ENCODE measurements around the gene ABCC8. TPM values are rescaled to one million over a fixed set of nuclear protein-coding genes. Genes with fewer than 3 reads are reported as not detected.

The ABCC8 gene
- total and polyA plus RNA-seq, 2 of the 8 experiments (the other 6 are each of a cell fraction or from before 2014, with no cell fraction given), result 3.7 to 4.9 TPM

GRCh38 chr11:17518366-17518765 lies 41.7 kb upstream of the ABCC8 start:
- 78% methylated on average over 2 of the region's 2 CpGs; no CpG with 5 or more reads in 1 of the 2 experiments for WGBS, 2 experiments (ENCODE audit: extremely low coverage in 1 of 2, insufficient coverage in 1 of 2, insufficient read length in 1 of 2, insufficient replicate concordance in 2 of 2, low coverage in 1 of 2, low lambda C conversion rate in 2 of 2, missing lambda C conversion rate in 1 of 2)
- H2AK5ac ChIP-seq (ENCODE audit: low read depth, low read length), result no peak overlapping the region
- DNase-seq (ENCODE audit: low read depth in 1 of 2, low spot score in 2 of 2), result no peak
- H2BK20ac ChIP-seq (ENCODE audit: low read length), result no peak overlapping the region
- peak overlapping the region; percentile 56; the same call in 1 of the 2 replicates for H2BK5ac ChIP-seq (ENCODE audit: low read depth, low read length)
- H2BK15ac ChIP-seq (ENCODE audit: low read length), result no peak overlapping the region
- TF ChIP-seq CEBPB (IDR thresholded peaks at IDR 0.05; ENCODE audit: low read depth, low read length) (no peak), CHD1 (IDR thresholded peaks at IDR 0.05; ENCODE audit: low read depth, low read length) (no peak), JUN (IDR thresholded peaks at IDR 0.05; ENCODE audit: low read depth, low read length) (no peak), CREB1 (IDR thresholded peaks at IDR 0.05) (no peak), TEAD4 (IDR thresholded peaks at IDR 0.05; ENCODE audit: low read depth, low read length) (no peak), CTBP2 (IDR thresholded peaks at IDR 0.05; ENCODE audit: borderline replicate concordance, insufficient read depth, insufficient read length, low read length) (no peak), CBX8 (IDR thresholded peaks at IDR 0.05; ENCODE audit: borderline replicate concordance, low read depth, low read length) (no peak), RFX5 (IDR thresholded peaks at IDR 0.05; ENCODE audit: borderline replicate concordance, low read depth, low read length) (no peak), POLR2AphosphoS5 (IDR thresholded peaks at IDR 0.05; ENCODE audit: low read depth, low read length) (no peak), NANOG (IDR thresholded peaks at IDR 0.05; ENCODE audit: insufficient read depth, low read depth, low read length, poor library complexity, severe bottlenecking) (no peak), TCF12 (IDR thresholded peaks at IDR 0.05; ENCODE audit: low read depth, low read length) (no peak), ZNF274 (IDR thresholded peaks at IDR 0.05; ENCODE audit: borderline replicate concordance, extremely low read depth, low read length) (no peak), SIN3A (conservative IDR thresholded peaks at IDR 0.05 in 1 of 2, IDR thresholded peaks at IDR 0.05 in 1 of 2; ENCODE audit: low read depth in 1 of 2, low read length in 2 of 2) (no peak), YY1 (IDR thresholded peaks at IDR 0.05; ENCODE audit: low read depth, low read length) (no peak), EZH2 (IDR thresholded peaks at IDR 0.05; ENCODE audit: low read depth, low read length, severe bottlenecking) (no peak), MAFK (IDR thresholded peaks at IDR 0.05; ENCODE audit: low read depth, low read length) (no peak)
- H4K91ac ChIP-seq (replicated peaks; ENCODE audit: insufficient read length, low read length), result no peak overlapping the region
- H2BK12ac ChIP-seq (ENCODE audit: low read depth, low read length), result no peak overlapping the region
- no peak overlapping the region for H3K4me3 ChIP-seq (ENCODE audit: extremely low read depth in 1 of 4, insufficient read depth in 2 of 4, low read depth in 3 of 4, low read length in 4 of 4)
- no peaks in the 10 kb centered on the region for H3K36me3 ChIP-seq (ENCODE audit: control insufficient read depth in 2 of 4, insufficient read depth in 4 of 4, low read length in 3 of 4)
- H3K23ac ChIP-seq (ENCODE audit: insufficient read length), result no peak overlapping the region
- no peak overlapping the region for H3K4me2 ChIP-seq (ENCODE audit: insufficient read depth in 1 of 2, low read depth in 2 of 2, low read length in 2 of 2)
- no peak overlapping the region for H3K9ac ChIP-seq (replicated peaks in 1 of 4; ENCODE audit: extremely low read depth in 1 of 4, low read depth in 3 of 4, low read length in 3 of 4)
- H3K9me3 ChIP-seq (ENCODE audit: insufficient read depth in 2 of 2, low read depth in 1 of 2, low read length in 1 of 2), result no peaks in the 10 kb centered on the region
- FAIRE-seq, result no peak
- no peaks in the 10 kb centered on the region for H4K20me1 ChIP-seq (replicated peaks in 1 of 2; ENCODE audit: control insufficient read depth in 1 of 2, insufficient read depth in 2 of 2, low read length in 2 of 2)
- peaks cover 0 to 6% (median 3%) of the 10 kb centered on the region in 4 experiments; a peak in 6 of 7 replicates for H3K4me1 ChIP-seq (replicated peaks in 1 of 4; ENCODE audit: control insufficient read depth in 3 of 4, insufficient read depth in 4 of 4, low read length in 3 of 4)
- no peaks in the 10 kb centered on the region for H3K23me2 ChIP-seq (ENCODE audit: low read depth, low read length)
- POLR2A ChIA-PET (ENCODE audit: partially characterized antibody), result no interaction called here
- H3K18ac ChIP-seq (ENCODE audit: extremely low read depth, low read length), result no peak overlapping the region
- no peak overlapping the region for H3K14ac ChIP-seq (ENCODE audit: insufficient read length)
- H2AFZ ChIP-seq (ENCODE audit: low read length), result no peak overlapping the region
- no peaks in the 10 kb centered on the region for H3K79me2 ChIP-seq (ENCODE audit: control insufficient read depth in 1 of 2, insufficient read depth in 2 of 2, low read length in 2 of 2)
- no peak overlapping the region for H3K56ac ChIP-seq (replicated peaks; ENCODE audit: insufficient read length, low read depth, low read length)
- H4K8ac ChIP-seq (ENCODE audit: extremely low read depth, insufficient read depth, low read length), result no peak overlapping the region
- no peak overlapping the region for H3K27ac ChIP-seq (ENCODE audit: low read depth, low read length)
- no peaks in the 10 kb centered on the region for H3K79me1 ChIP-seq (ENCODE audit: low read depth, low read length)
- H4K5ac ChIP-seq (ENCODE audit: insufficient read length, low read depth, low read length), result no peak overlapping the region
- no peak overlapping the region for H3K4ac ChIP-seq (replicated peaks; ENCODE audit: insufficient read length, low read depth, low read length)
- CTCF ChIA-PET (ENCODE audit: partially characterized antibody), result interaction anchor here (0.7 to 44.8 kb wide), 8 partner anchors 4 to 575 kb away, joined by 3 to 1414 read pairs (median 5); partner anchors contain the start of gene KCNJ11
- no peaks in the 10 kb centered on the region for H3K27me3 ChIP-seq (replicated peaks in 1 of 4; ENCODE audit: control insufficient read depth in 3 of 4, extremely low read depth in 1 of 4, insufficient read depth in 3 of 4, low read length in 3 of 4)
- H2BK120ac ChIP-seq (replicated peaks; ENCODE audit: low read depth, low read length), result no peak overlapping the region
